Hindlimb muscle (tissue), 1 donor: ENCODE data around the gene ATF1. TPM values are rescaled to one million over a fixed set of nuclear protein-coding genes. Genes with fewer than 3 reads are reported as not detected.
A peak's percentile ranks its signal among the peaks of the same experiment; 100 is the strongest.

Experiments used
- DNase-seq: peaks from one replicate; pipeline ENCODE4 v3.0.0-alpha.2; 2013
- polyA plus RNA-seq: library from polyadenylated mRNA; unstranded; fragments of 120-200 nt; gene quantifications from one replicate; pipeline ENCODE4 v1.2.1, GENCODE V29; 2013; ENCODE audit not compliant: insufficient read length

Gene ATF1
- polyA plus RNA-seq = 30.8 TPM

- DNase-seq = peak; percentile 95
These were observed at the start of gene ATF1 for GRCh38 chr12:50763639-50764285. TSS of gene ATF1 (plus strand) at chr12:50764101. CDS start at chr12:50780146, 16,045 bp downstream.

GRCh38 chr12:50715174-50715573, 48.7 kb upstream of the ATF1 start:
- DNase-seq = no peak

- no peak for DNase-seq
These were observed 45.1 kb upstream of the ATF1 start for GRCh38 chr12:50718760-50719159.

- no peak for DNase-seq
These were observed 43.8 kb upstream of the ATF1 start for GRCh38 chr12:50720085-50720484.

GRCh38 chr12:50720501-50720900, 43.4 kb upstream of the ATF1 start:
- DNase-seq = no peak

GRCh38 chr12:50723865-50724264, 40.0 kb upstream of the ATF1 start:
- no peak for DNase-seq

GRCh38 chr12:50725011-50725942, 38.6 kb upstream of the ATF1 start:
- no peak for DNase-seq

GRCh38 chr12:50727466-50727865, 36.4 kb upstream of the ATF1 start:
- DNase-seq = no peak

GRCh38 chr12:50728417-50728816, 35.5 kb upstream of the ATF1 start:
- no peak for DNase-seq

GRCh38 chr12:50728841-50729240, 35.1 kb upstream of the ATF1 start:
- DNase-seq = no peak

- DNase-seq = no peak
These were observed 31.3 kb upstream of the ATF1 start for GRCh38 chr12:50732591-50732990.

GRCh38 chr12:50733706-50734105, 30.2 kb upstream of the ATF1 start:
- DNase-seq = no peak

GRCh38 chr12:50734409-50735263, 29.3 kb upstream of the ATF1 start:
- DNase-seq = peak; percentile 23

GRCh38 chr12:50739611-50740010, 24.3 kb upstream of the ATF1 start:
- DNase-seq = no peak

GRCh38 chr12:50740307-50740706, 23.6 kb upstream of the ATF1 start:
- no peak for DNase-seq

- DNase-seq = no peak
These were observed 21.1 kb upstream of the ATF1 start for GRCh38 chr12:50742776-50743175.

GRCh38 chr12:50745861-50746260, 18.0 kb upstream of the ATF1 start:
- no peak for DNase-seq

- DNase-seq = no peak
These were observed 17.5 kb upstream of the ATF1 start for GRCh38 chr12:50746431-50746830.

GRCh38 chr12:50747817-50748216, 16.1 kb upstream of the ATF1 start:
- no peak for DNase-seq

- DNase-seq = no peak
These were observed 14.4 kb upstream of the ATF1 start for GRCh38 chr12:50749459-50749882.

- no peak for DNase-seq
These were observed 13.5 kb upstream of the ATF1 start for GRCh38 chr12:50750366-50750765.

GRCh38 chr12:50751948-50752721, 11.8 kb upstream of the ATF1 start:
- no peak for DNase-seq
